GM18861 (cell line): ENCODE measurements around the gene SLC12A7.
"Not testable (repeated sequence)": the region's sequence is repeated elsewhere in the genome, so short reads cannot be mapped to it uniquely, and the experiment has no call there.

Experiments
- ATAC-seq: cut with Tn5 transposase; IDR thresholded peaks from one replicate; pipeline ENCODE4 v1.9.1; 2021; ENCODE audit not compliant: unreplicated experiment

The SLC12A7 gene

DNA sequence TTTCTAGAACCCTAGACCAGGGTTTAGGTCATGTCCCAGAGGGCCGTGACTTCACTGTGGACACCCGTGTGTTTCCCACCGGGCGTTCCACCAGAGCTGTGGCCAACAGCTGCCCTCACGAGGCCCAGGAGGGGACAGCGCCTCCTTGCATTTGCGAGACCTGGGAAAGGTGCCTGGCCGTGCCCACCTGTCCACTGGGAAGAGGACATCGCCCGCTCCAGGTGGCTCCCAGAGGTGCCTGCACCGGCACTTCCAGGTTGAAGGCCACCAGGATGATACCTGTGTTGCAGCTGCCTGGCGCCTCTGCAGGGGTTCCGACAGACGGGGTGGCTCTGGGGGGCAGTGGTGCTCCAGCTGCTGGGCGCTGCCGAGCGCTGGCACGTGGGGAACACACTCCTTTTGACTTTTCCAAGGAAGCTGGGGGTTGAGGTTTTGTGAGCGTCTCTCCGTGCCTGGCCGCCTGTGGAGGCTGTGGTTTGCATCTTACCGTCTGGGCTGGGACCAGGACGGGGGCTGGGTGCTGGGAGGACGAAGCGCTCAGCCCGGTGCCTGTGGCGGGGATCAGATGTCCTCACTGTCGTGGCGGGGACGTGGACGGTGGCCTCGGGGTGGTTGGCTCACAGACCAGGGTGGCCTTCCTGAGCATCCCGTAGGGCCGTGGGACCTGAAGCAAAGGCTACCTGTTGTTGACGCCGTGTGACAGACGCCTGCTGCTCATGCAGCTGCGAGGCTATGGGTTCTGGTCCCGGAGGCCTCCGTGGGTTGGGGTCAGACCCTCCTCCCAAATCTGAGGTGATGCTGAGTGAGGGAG is 84.0 kb downstream of the SLC12A7 start:
- no peak for ATAC-seq

DNA sequence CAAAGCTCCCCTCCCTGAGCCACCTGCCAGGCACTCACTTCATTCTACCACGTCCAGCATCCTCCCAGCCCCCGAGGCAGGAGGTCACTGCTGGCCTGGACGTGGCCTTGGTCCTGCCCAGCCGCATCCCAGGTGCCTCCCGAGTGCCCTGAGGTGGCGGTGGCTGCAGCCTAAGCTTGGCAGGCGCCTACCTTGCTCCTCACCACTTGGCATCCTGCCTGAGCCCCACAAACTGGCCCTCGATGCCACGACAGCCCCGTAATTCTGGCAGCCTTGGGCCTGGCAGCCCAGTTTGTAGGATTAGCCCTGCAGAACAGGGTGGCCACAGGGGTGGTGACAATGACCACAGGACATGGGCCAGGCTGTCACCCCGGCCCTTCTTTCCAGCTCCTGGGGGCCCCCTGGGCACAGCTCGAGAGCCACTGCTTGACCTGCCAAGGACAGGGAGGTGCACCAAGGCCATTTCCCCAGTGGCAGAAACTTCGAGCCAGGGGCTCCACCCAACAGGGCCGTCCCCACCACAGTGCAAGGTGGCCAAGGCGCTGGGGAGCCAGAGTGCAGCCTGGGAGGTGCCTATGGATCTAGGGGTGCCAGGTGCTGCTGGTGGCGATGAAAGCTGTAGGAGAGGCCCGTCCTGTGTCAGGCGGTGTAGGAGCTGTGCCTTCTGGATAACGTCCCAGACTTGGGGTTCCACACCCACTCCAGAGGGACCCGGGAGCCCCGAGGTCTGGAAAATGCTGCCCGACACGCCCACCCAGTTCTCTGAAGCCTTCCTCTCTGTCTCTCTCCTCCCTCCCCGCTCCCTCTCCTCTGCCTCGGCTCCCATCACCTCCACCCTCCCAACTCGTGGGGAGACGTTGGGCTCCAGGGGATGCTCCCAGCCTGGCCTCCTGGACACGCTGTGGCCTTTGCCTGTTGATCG is 84.9 kb downstream of the SLC12A7 start:
- no peak for ATAC-seq

GRCh38 chr5:1021969-1022336 is 89.9 kb downstream of the SLC12A7 start:
- ATAC-seq: not testable (repeated sequence)

DNA sequence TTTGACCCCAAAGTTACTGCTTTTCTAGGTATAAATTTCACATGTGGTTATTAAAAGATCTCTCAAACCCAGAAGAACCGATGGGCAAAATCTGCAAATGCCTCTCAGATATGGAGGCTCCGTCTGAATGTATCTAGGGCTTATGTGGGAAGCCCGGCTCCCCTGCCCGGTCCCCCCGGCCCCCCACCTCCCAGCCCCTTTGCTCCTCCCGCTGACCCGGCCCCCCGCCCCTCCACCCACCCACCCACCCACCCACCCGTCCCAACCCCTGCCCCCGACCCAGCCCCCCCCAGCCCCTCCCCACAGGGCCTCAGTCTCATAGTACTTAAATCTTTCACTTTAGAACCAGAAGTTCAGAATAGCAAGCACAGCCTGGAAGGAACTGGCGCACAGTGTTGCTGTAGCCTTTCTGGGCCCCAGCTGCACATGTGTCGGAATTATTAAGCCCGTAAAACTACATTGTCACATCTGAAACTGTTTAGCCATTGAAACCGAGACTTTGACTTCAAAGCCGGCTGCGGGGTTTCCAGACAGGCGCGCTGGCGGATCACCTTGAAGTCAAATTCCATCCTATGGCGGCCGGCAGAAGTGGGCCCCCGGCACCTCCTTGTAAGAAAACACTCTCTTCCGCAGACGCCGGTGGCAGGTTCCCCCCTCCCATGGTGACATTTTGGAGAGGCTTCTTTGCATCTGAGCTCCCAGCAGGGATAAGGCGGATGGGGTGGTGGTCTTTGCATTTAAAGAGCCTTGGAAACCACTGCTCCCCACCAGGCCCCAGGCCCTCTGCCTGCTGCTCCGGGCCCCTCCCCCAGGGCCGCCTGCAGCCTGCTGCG is 90.5 kb downstream of the SLC12A7 start:
- no peak for ATAC-seq

GRCh38 chr5:1020452-1020961 is 91.4 kb downstream of the SLC12A7 start:
- ATAC-seq: no peak

GRCh38 chr5:1019001-1019905 is 92.6 kb downstream of the SLC12A7 start:
- ATAC-seq: no peak

DNA sequence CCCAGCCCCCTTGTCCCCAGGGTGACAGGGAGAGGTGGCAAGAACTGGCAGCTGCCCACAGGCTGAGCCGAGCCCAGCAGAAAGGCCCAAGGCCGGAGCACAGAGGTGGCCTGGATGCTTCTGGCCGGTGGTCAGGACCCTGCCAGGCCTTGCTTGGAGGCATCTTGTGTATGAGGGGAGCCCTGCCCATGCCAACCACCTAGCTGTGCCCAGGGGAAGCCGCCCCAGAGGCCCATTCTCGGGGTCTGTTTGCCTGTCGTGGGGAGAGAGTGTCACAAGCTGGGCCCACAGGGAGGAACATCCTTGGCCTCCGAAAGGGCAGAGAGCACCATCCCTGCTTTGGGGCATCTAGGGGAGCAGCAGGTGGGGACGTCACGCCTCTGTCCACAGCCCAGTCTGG is 93.3 kb downstream of the SLC12A7 start:
- no peak for ATAC-seq

GRCh38 chr5:1017691-1018455 is 94.0 kb downstream of the SLC12A7 start:
- ATAC-seq: no peak

- ATAC-seq: no peak
Measured at GRCh38 chr5:1017056-1017455, 94.8 kb downstream of the SLC12A7 start.

DNA sequence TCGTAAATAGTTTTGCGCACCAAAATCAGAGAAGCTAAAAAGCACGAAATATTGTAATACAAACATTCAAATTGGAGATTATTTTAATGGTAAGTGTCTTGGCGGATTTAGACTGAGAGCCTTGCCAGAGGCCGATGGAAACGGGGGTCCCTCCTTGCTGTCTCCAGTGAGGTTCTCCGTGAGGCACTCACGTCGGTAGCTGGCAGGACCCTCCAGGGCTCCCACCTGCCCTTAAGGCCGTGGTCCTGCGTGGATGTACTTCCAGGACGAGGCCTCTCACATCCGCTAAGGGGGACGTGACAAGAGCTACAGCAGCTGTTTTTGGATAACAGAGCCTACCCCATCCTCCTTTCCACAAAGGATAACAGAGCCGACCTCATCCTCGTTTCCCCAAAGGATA is 95.4 kb downstream of the SLC12A7 start:
- no peak for ATAC-seq

GRCh38 chr5:1016036-1016435 is 95.8 kb downstream of the SLC12A7 start:
- no peak for ATAC-seq

GRCh38 chr5:1015507-1015906 is 96.4 kb downstream of the SLC12A7 start:
- ATAC-seq: no peak

- no peak for ATAC-seq
Measured at GRCh38 chr5:1014781-1015221, 97.1 kb downstream of the SLC12A7 start.

GRCh38 chr5:1014346-1014745 is 97.5 kb downstream of the SLC12A7 start:
- no peak for ATAC-seq

DNA sequence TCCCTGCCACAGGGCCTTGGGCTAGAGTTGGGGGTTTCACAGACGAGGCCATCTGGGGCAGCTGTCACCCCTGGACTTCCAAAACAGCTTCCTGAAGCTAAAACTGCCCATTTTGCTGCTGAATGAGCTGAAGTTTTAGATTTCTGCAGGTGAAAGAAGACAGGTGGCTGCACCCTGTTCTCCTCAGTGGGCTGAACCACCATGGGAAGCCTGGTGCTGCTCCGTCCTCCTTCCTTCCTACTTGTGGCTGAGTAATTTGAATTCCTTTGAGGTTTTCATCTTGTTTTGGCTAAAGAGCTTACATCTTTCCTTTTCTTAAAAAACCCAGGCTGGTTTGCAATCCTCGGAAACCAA is 97.9 kb downstream of the SLC12A7 start:
- no peak for ATAC-seq

DNA sequence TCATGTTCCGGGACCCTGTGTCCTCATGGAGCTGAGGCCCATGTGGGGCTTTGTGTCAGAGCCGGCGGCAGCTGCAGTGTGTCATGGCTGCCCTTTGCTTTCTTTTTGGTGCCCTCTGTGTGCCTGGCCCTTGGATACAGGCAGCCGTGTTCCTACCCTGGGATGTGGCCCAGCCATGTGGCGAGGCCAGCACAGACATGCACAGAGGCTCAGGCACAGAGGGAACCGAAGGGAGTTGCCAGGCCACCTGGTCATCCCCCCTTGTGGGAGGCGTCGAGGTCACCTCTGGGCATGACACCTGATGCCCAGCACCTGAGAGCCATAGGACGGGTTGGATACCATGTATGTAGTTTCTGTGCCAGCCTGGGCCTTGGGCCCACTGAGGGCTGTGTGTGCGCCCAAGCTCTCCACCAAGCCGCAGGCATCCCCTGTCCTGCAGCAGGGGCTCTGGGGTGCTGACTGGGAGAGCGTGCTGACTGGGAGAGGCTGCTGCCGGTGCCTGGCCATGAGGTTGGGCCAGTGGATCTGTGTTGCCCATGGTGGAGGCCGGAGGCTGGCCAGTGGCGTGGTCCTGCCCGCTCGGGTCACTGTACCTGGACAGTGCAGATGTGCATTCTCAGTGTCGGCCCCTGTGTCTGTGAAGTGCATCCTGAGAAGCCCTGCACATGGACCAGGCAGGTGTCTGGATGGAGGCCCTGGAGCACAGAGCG is 98.5 kb downstream of the SLC12A7 start:
- ATAC-seq: no peak

- no peak for ATAC-seq
Measured at GRCh38 chr5:1012900-1013237, 99.0 kb downstream of the SLC12A7 start.

GRCh38 chr5:1012313-1012841 is 99.5 kb downstream of the SLC12A7 start:
- no peak for ATAC-seq
